GM12875 (cell line): ENCODE results near the gene FCHO1.

ENCODE experiments used
- H3K4me3 ChIP-seq: one replicate; pipeline ENCODE4 v1.5.1; 2011; ENCODE audit warnings: low read depth, low read length, control low read depth
- TF ChIP-seq, protein P1 (sequence below): IDR thresholded peaks from 2 replicates; pipeline ENCODE4 v1.5.1; 2011; ENCODE audit warnings: low read depth, mild to moderate bottlenecking, control low read depth, inconsistent platforms, low read length, moderate library complexity, borderline replicate concordance; ENCODE audit not compliant: insufficient read depth

FCHO1 gene

DNA sequence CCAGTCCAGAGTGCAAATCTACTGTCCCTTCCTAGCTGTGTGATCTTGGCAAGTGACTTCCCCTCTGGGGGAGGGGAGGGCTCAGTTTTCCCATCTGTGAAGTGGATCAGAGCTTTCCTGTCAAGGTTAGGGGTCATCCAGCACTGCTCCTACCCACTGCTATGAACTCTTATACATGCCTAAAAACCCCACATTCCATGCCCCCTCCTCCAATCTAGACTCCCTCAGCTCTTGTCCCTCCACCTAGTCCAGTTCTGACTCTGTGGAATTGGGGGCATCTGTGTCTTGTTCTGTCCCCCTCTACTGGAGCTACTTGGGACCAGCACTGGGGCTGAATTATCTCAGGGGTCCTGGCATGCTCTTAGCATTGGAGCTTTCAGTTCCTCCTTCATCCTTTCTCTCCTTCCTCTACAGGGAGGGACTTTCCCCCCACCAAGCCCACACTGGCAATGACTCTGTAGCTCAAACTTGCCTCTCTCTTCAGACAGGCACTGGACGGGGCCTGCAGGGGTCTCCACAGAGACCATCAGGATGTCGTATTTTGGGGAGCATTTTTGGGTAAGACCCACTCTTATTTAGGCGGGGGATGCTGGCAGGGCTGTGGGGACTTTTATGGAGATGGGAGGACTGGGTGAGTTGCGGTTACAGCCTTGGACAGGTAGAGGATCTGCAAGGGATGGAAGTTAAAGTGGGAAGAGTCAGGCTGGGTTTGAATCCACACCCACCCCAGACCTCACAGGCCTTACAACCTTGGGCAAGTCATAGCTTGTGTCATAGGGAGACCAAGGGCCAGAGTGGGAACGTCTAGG, 3.6 kb downstream of the FCHO1 start:
- peak overlapping the region; percentile 8 for H3K4me3 ChIP-seq
- TF ChIP-seq, protein P1, sequence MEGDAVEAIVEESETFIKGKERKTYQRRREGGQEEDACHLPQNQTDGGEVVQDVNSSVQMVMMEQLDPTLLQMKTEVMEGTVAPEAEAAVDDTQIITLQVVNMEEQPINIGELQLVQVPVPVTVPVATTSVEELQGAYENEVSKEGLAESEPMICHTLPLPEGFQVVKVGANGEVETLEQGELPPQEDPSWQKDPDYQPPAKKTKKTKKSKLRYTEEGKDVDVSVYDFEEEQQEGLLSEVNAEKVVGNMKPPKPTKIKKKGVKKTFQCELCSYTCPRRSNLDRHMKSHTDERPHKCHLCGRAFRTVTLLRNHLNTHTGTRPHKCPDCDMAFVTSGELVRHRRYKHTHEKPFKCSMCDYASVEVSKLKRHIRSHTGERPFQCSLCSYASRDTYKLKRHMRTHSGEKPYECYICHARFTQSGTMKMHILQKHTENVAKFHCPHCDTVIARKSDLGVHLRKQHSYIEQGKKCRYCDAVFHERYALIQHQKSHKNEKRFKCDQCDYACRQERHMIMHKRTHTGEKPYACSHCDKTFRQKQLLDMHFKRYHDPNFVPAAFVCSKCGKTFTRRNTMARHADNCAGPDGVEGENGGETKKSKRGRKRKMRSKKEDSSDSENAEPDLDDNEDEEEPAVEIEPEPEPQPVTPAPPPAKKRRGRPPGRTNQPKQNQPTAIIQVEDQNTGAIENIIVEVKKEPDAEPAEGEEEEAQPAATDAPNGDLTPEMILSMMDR = peak; percentile 59; the same call in 1 of the 2 replicates

DNA sequence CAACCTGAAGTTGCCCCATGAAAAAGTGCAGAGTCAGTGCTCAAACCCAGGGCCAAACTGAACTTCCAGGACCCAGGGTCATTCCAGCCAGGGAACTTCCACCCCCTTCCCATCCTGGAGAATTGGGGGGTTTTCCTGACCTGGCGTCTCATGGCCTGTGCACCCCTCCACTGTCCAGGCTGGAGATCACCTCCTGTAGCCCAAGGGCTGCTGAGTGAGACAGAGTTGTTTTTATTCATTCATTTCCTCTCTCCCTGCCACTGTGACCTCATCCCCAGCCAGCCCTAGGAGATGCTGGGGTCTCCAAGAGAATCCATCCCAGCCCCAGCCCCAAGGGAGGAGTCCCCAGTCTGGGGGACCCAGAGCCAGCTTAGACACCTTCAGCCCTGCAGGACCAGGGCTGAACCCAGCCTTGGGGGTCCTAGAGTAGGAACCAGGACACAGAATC, 4.2 kb downstream of the FCHO1 start:
- TF ChIP-seq, protein P1 = no peak
- H3K4me3 ChIP-seq = peak overlapping the region; percentile 8

DNA sequence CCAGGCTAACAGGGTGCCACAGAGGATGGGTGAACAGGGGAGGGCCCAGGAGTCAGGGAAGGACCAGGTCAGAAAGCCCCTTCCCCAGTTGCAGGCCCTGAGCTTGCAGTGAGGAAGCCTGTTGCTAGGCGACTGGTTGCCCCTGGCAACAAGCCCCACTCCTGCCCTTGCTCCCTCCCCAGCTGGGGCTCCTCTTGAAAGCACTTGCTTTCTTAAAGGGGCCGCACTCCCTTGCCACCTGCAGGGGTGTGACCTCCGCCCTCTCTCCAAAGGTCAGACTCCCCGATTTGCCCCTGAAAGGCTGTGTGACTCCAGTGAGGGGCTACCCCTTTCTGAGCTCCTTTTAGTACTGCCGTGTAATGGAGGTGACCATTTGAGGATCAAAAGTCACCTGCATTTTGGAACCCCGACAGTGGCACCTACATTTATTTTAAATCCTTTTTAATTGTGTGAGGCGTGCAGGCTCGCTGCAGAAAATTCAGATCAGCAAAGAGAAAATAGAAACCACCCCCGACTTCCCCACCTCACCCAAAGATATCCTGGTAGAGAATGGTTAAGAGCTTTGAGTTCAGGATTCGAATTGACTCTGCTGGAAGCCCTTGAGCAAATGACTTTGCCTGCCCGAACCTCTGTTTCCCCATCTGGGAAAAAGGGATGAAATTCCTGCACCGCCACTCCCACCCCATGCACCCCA, 4.8 kb downstream of the FCHO1 start:
- peak overlapping the region; percentile 7 for H3K4me3 ChIP-seq
- TF ChIP-seq, protein P1 = no peak

DNA sequence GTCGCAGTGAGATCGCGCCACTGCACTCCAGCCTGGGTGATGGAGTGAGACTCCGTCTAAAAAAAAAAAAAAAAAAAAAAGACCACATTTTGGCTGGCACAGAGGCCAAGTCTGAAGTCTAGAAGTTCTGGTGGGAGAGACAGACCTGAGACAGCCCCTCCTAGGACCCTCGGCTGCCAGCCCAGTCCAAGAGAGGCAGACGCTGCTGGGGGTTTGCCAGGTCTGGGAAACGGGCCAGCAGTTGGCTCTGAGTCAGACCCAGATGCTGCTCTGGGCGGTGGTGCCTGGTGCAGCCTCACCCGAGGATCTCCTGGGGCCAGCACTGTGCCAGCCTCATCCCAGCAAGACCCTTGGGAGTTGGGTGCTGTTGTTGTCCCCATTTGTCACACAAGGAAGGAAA, 5.8 kb downstream of the FCHO1 start:
- TF ChIP-seq, protein P1 = no peak
- H3K4me3 ChIP-seq = no peak overlapping the region

DNA sequence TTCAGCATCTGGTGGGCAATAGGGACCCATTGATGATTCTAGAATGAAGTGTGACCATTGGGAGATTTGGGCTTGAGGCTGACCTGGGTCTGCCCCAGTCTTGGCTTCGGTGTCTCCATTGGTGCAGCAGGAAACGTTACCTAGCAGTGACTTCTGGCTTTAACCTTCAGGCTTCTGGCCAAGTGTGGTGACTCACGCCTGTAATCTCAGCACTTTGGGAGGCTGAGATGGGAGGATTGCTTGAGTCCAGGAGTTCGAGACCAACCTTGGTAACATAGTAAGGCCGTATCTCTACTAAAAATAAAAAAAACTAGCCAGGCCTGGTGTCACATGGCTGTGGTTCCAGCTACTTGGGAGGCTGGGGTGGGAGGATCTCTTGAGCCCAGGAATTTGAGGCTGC, 7.2 kb downstream of the FCHO1 start:
- no peak overlapping the region for H3K4me3 ChIP-seq
- TF ChIP-seq, protein P1 = no peak

DNA sequence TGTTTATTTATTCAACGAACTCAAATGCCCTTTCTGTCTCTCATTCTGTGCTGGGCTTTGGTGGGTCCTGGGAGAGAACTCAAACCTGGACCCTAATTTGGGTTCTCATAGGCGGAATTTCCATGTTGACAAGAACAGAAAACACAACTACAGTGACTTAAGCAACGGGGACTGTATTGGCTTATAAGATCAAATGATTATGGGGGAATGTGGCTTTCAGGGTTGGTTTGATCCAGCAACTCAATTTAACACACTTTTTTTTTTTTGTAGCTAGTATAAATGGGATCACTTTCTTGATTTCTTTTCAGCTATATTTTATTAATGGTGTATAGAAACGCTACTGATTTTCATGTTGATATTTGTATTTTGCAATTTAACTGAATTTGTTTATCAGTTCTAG, 9.9 kb downstream of the FCHO1 start:
- TF ChIP-seq, protein P1 = no peak
- H3K4me3 ChIP-seq = no peak overlapping the region

DNA sequence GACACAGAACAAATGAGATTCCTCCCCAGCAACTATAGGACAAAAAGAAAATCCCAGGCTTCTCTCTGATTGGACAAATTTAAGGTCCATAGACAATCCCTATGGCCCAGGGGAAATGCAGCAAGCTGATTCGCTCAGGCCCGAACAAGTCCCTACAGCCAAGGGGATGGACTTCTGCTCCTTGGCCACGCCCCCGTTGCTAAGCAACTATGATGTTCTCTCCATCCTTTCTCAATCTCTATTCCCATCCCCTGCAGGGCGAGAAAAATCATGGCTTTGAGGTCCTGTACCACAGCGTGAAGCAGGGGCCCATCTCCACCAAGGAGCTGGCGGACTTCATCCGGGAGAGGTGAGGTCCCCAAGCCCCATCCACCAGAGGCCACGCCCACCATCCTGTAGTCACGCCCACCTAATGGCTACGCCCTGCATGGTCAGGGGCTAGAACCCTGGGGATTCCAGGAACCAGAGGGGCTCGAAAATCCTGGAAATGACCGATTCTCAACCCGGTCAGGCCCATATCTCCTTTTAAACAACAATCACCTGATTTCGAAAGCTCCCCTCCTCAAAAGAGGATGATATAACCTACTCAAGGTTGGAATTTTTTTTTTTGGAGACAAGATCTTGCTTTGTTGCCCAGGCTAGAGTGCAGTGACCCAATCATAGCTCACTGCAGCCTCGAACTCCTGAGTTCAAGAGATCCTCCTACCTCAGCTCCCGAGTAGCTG, 11.4 kb downstream of the FCHO1 start:
- TF ChIP-seq, protein P1 = no peak
- no peak overlapping the region for H3K4me3 ChIP-seq
